NCI-H187 treated with DMSO at 0.1 percent for 48 hours (cell line): ENCODE data around the gene KISS1R.

Experiments used
- DNase-seq: peaks from one replicate; lab custom pipeline; 2025; lab: John Stamatoyannopoulos, UW

Gene KISS1R

DNA sequence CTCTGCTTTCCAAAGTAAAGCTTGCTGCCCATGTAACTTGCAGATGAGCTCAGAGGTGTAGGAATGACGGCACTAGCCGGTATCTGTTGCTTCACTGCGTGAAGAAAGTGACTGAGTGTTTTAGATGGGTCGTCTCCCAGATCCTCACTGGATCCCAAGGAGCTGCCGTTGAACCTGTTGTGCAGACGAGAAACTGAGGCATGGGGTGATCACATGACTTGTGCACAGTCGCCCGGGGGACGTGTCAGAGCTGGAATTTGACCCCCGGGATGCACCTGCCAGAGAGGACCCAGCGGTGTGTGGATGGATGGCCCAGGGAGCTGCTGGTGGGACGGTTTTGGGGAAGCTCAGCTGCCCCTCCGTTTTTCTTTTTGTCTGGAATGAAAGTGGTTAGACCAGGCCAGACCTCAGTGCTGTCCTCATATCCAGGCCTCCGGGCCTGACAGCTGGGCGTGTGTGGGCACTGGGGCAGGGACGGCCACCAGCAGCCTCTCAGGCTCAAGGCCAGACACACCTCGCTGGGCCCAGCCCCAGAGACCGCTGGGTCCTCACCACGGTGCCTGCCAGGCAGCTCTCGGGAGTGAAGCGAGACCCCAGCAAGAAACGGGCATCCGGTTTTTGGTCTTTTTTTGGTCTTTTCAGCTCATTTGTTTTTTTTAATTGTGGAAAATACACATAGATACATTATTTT, 21.2 kb downstream of the KISS1R start:
- DNase-seq: no peak

DNA sequence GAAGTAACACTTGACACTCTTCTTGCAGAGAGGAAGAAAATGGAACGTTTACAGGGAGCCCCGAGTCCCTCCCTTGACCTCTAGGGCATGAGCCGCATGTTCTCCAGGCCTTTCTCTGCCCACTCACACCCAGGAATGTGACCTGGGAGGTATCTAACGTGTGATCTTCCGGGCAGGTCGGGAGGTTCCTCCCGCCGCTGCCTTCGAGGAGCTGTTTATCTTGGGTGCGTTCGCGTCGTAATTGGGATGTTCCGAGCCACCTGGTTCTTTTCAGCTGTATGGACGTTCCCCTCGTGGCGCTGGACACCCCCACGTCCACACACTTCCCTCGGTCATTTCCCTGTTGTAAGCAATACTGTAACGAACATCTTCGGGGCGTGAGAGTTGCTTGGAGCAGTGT, 22.3 kb downstream of the KISS1R start:
- no peak for DNase-seq

DNA sequence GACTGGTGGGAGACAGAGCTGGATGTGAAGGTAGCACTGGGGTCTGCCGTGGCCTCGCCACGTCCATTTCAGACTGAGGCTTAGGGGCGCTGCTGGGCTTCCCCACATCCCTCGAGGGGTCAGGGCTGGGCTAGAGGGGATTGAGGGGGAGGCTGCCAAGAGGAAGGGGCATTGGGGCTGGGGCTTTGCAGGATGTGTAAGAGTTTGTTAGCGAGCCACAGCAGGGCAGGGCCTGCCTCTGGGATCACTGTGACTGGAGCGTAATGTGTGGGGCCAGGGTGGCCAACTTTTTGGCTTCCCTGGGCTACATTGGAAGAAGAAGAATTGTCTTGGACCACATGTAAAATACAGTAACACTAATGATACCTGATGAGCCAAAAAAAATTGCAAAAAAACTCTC, 22.8 kb downstream of the KISS1R start:
- DNase-seq: no peak

DNA sequence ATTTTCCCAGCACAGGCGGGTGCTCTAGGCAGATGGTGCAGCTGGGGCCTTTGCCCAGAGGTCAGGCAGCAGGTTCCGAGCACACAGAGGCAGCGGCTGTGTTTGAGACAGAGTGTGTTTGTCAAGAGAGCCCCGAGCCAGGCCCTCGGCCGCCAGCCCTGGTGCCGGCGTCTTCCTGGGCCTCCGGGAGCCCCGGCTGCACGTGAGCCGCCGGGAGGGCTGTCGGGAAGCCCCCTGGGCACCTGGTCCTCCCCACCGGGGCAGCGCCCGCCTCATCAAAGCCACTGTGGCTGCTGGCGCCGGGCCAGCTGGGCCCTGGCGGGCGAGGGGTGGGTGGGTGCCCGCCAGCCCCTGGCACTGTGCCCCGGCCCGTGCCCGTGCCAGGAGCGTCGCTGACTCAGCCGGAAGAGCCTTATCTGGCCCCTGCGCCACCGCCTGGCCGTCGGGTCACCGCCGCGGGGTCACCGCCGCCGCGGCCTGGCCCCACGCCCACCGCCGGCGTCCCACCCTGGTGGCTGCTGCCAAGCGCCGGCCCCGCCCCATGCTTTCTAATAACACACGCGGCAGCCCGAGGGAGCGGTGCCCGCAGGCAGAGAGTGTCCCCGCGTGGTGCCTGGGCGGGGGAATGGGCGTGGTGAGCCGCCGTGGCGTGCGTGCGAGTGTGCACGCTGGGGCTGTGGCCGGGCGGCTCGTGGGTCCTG, 23.6 kb downstream of the KISS1R start:
- no peak for DNase-seq

DNA sequence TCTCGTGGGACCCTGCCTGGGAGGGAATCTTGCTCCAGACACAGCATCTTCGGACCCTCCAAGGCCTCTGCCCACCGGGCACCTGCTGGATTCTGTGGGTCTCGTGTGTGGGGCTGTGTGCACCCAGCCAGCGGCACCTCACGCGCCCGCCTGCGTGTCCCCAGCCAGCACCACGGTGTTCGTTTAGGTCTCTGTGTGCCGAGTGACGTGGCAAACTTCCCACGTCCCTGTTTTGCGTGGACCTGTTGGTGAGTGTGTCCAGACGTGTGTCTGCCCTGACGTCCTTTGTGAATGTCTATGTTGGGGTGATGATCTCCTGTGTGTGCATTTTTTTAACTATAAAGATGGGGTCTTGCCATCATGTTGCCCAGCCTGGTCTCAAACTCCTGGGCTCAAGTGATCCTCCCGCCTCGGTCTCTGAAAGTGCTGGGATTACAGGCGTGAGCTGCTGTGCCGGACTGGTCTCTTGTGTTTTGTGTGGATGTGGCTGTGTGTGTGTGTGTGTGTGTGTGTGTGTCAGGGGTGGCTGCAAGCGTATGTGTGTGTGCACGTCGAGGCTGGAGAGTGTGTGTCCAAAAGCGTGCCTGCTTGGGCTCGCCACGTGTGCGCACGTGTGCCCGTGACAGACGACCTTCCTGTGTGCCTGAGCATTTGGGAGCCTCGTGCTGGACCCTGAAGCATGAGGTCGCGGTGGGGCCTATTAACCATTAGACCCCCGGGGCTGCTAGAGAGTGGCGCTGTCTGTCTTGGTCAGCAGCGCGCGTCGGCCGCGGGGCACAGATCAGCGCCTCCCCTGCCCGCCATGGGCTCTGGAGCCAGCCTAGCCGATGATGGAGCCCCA, 24.4 kb downstream of the KISS1R start:
- no peak for DNase-seq

DNA sequence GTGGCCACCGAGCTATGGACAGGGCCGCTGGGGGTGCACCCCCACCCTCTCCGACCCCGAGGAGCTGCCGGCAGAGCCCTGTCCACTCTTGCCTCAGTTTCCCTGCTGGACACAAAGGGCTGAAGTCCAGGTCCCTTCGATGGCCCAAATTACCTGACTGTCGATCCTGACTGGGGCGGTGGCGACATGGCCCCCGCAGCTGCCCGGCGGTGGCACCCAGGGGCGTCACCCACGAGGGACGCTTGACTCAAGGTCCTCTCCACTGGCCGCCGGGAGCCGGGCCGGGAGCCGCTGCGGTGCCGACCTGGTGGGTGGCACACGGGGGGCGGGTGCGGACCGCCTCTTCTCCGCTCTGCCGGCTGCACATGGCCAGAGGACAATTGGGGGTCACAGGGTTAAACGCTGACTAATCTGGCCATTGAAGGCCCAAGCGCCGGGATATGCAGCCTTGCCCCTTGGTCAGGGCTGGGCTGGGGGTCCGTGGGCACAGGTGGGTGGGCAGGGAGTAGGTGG, 25.1 kb downstream of the KISS1R start:
- DNase-seq: no peak

DNA sequence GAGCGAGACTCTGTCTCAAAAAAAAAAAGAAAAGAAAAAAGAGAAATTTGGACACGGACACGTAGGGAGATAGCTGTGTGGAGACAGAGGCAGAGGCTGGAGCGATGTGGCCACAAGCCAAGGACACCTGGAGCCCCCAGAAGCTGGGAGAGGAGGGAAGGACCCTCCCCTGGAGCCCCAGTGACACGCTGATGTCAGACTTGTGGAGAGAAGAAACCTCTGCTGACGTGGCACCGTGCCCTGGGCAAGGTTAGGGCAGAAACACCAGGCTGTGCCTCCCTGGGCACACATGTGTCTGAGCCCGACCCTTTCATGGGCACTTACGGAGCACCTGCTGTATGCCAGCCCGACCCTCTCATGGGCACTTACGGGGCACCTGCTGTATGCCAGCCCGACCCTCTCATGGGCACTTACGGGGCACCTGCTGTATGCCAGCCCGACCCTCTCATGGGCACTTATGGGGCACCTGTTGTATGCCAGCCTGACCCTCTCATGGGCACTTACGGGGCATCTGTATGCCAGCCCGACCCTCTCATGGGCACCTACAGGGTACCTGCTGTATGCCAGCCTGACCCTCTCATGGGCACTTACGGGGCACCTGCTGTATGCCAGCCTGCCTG, 26.5 kb downstream of the KISS1R start:
- no peak for DNase-seq

DNA sequence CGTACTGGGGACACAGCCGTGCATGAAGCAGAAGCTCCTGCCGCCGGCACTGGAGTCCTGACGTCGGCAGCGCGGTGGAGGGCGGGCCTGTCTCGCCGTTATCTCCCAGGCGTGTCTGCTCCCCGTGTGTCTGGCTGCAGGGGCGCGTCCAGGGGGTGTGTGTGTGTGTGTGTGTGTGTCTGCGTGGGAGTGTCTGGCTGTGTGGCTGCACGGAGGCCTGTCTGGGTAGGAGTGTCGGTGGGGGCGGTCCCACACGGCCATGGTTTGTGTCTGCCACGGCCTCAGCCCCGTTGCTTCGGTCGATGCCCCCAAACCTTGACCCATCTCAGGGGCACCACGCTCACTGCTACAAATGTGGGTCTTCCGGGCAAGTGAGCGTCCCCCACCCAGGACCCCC, 27.0 kb downstream of the KISS1R start:
- no peak for DNase-seq

DNA sequence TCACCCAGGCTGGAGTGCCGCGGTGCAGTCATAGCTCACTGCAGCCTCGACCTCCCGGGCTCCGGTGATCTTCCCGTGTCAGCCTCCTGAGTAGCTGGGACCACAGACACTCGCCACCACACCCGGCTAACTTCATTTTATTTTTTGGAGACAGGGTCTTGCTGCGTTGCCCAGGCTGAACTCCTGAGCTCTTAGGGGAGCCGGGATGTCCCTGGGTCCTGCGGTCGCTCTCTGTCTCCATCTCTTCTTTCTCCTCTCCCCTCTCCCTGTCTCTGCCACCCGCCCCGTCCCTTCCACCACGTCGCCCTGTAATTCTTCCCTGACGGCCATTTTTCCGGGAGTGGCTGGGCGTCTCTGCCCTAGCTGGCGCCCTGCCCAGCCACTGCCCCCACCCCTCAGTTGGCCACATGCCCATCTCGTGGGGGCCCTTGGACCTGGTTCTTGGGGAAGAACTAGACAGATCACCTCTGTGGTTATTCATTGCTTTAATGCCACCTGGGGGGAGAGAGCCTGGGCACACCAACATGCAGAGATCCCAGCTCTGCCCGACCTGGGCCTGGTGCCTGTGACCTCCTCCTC, 27.6 kb downstream of the KISS1R start:
- no peak for DNase-seq

DNA sequence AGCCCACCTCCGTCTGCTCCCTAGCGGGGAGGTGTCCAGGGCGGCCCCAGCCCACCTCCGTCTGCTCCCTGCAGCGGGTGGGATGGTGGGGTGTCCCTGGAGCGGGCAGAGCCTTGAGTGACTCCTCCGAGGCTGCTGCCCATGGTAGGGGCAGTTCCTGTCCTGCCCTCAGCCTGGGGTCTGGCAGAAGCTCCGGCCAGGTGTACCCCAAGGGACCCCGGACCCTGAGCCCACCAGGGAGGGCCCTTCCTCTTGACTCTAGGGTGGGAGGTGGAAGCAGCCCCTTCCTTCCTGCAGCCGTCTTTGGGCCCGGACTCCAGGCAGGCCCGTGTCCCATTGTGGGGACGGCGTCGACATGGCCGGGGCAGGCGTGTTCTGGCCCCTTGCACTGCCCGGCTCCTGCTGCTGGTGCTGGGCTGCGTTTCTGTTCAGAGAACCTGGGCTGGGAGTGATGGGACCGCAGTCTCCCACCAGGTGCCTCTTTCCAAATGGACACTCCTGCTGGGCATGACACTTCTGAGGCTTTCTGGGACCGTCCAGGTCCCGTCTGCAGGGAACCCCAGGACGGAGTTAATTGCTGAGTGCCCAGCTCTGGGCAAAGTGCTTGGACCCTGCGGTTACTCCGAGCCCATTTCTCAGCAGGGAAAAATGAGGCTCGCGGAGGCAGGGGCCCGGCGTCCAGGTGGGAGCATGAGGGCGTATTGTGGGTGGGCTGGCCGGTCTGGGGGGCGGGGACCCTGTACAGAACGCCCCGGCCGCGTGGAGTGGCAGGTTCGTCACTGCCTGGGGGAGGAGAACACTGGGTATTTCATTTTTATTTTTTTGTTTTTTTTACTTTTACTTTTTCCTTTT, 28.5 kb downstream of the KISS1R start:
- DNase-seq: no peak

DNA sequence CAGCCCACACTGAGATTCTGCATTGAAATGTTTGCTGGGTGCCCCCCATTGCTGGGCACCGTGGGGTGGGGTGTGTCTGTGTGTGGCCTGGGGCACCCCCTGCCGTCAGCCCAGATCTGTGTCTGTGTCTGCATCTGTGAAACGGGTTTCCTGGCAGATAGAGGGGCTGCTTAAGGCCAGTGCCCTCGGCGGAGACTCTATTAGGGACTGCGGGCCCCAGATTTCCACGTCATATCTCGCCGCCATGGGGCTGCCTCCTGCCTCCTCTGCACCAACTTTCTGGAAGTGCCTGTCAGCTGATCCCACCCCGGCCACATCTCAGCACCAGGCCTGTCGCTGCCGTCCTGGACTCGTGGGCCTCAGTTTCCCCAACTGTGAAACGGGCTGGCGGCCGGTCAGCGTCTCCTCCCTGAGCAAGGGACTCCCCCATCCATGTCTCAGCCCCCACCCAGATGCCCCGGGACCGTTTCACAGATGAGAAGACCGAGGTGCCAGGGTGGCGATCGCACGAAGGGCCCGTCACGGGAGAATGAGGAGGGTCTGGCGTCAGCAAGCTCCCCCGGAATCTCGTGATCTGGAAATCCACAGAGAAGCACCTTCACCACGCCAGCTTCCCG, 30.1 kb downstream of the KISS1R start:
- no peak for DNase-seq

DNA sequence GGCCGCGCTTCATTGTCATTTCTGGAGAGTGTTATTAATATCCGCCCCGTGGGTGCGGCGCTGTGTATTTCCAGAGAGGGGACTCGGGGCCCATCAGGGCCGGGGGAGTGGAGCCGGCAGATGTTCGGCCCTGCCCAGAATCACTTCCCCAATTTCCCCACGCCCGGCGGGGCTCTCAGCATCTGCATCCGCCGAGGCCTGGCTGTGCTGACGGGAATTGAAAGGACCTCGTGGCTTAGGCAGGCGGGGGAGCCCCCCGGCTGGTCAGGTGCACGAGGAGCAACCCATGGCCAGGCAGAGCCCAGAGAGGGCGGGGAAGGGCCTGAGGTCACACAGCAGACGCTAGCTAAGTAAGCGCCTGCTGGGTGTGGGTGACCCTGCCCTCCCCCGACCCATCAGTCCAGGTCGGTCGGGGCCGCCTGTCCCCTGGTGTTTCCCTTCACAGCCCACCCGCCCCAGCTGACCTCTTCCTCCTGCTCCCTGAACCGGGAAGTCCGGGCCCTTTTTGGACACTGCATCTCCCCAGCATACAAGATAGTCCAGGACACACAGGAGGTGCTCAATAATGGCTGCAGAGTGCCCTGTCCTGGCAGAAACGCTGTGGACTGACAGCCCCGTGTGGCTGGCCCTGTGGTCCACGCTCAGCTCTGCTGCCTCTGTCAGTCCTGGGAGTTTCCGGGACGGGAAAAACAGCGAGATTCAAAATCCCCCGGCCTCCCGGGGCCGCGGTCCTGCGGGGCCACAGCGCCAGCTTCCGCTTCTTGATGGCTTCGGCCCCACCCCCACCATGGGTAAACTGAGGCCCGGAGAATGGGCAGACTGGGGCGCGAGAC, 30.8 kb downstream of the KISS1R start:
- DNase-seq: no peak

DNA sequence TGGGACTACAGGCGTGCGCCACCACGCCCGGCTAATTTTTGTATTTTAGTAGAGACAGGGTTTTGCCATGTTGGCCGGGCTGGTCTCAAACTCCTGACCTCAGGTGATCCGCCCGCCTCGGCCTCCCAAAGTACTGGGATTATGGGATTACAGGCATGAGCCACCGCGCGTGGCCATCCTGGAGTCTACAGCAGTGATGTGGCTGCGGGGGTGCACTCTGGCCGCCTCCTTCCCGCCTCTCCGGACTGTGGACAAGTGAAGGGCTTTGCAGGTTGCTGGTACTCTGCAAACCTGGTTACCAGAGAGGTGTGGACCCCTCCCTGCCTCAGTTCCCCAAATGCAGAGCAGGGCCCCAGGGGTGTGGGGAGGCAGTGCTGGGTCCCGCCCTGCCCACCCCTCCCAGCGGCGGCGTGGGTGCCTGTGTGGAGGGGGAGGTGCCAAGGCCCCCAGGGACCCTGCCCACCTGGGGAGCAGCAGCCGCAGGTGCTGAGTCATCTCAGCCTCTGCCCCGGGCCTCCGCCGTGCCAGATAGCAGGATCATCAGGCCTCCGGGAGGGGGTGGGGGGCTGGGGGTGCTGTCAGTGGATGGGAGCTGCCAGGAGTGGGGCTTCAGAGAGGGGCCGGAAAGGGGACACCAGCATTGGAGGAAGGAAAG, 31.8 kb downstream of the KISS1R start:
- no peak for DNase-seq

DNA sequence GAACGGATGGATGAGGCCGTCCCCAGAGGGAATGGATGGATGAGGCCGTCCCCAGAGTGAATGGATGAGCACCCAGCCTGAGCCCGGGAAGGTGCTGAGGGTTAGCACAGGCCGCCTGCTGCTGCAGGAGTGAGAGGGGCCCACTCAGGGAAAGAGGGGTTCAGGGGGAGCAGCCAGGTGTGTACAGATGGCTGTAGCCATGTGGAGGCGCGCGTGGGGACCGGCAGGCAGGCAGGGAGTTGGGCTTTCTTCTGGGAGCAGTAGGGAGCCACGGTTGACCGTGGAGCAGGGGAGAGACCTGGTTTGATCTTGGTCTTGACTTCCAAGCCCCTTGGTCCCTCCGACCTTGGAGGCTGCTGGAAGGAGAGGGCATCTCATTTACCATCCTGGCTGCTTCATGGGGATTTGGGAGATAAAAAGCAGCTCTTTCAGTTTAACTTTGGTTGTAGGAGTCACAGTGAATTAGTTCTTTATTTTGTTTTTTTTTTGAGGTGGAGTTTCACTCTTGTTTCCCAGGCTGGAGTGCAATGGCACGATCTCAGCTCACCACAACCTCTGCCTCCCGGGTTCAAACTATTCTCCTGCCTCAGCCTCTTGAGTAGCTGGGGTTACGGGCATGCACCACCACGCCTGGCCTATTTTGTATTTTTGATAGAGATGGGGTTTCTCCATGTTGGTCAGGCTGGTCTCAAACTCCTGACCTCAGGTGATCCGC, 33.4 kb downstream of the KISS1R start:
- DNase-seq: no peak

DNA sequence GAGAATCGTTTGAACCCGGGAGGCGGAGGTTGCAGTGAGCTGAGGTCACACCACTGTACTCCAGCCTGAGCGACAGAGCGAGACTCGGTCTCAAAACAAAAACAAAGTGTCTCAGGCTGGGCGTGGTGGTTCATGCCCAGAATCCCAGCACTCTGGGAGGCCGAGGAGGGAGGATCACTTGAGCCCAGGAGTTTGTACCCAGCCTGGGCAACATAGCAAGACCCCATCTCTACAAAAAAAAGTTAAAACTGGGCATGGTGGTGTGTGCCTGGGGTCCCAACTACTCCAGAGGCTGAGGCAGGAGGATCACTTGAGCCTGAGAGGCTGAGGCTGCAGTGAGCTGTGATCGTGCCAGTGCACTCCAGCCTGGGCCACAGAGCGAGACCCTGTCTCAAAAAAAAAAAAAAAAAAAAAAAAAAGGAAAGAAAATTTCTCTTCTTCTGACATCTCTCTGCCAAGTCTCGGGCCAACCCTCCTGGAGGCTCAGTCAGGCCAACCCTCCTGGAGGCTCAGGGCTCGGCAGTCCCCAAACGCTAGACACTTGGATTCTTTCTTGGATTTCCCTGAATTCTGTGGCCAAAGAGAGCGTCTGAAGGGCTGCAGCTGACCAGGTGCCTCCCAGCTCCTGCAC, 35.0 kb downstream of the KISS1R start:
- no peak for DNase-seq

DNA sequence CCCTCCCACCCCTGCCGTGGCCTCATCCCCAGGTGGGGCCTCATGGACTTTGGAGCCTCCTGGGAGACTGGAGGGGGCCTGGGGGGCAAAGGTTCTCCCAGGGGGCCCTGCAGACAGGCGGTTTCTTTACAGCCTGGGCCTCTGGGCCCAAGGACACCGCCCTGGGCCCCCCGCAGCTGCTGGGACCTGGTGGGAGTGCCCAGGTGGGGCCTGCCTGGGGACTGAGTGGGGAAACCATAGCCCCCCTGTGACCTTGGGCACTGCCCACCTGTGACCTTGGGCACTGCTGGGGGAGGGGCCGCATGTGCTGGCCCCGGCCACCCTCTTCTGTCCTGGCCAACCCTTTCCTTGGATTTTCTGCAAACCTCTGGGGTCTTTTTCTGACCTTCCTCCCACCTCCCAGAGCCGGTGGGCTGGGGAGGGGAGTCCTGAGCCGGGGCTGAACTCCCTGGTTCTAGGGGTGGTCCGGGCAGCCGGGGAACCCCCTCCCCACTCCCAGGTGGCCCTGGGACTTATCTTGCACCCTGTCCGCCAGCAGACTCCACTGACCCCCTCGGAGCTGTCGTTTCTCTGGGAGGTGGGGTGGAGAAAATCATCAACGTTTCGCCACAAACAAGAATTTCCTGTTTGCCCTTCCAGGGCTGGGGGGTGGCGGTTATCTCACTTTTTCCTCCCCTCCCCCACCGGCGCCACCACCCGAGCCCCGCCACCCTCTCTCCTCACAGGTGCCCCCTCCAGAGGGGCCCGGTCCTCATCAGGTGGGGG, 35.7 kb downstream of the KISS1R start:
- no peak for DNase-seq
